ENCODE measurements around the gene CCDC174.

DNA sequence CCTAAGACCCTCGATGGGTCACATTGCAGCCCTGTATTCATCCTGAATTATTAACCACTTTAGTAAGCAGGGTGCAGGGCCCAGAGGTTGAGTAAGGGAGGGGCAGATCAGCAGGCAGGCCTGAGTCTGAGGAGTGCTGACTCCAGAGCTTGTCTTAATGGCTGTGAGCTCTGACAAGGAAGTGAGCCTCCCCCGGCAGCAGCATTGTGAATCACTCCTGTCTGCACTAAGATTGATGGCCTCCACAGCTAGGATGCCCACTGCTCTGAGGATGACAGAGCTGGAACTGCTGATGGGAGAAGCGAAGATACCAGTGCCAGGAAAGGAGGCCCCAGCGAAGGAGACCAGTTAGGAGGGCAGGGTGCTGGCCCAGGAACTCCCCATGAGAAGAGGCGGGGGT is 46.5 kb upstream of the CCDC174 start:
- TF ChIP-seq FOXK2 (IDR thresholded peaks at IDR 0.05): no peak
- no peak for TF ChIP-seq ARNT (IDR thresholded peaks at IDR 0.05)
- TF ChIP-seq ZNF384 (IDR thresholded peaks at IDR 0.05): no peak
- no peak for TF ChIP-seq BHLHE40 (IDR thresholded peaks at IDR 0.05; ENCODE audit: borderline replicate concordance)
- TF ChIP-seq TARDBP (IDR thresholded peaks at IDR 0.05): no peak
- TF ChIP-seq ELF4 (IDR thresholded peaks at IDR 0.05): no peak
- TF ChIP-seq SP1 (IDR thresholded peaks at IDR 0.05): no peak
